ENCODE data around the gene CABP4.

GRCh38 chr11:67492069-67492727 is 37.0 kb downstream of the CABP4 start:
- TF ChIP-seq NR3C1 (CRISPR knock-in tag; conservative IDR thresholded peaks at IDR 0.05; ENCODE audit: low read depth) (no peak), ELF4 (CRISPR knock-in tag; IDR thresholded peaks at IDR 0.05; ENCODE audit: low read depth) (no peak)
